H1 (cell line): ENCODE results near the gene KIAA1671. TPM values are rescaled to one million over a fixed set of nuclear protein-coding genes. Genes with fewer than 3 reads are reported as not detected.

Experiments used
- BACH1 ChIP-seq: IDR thresholded peaks from 2 replicates; pipeline ENCODE4 v1.6.1; 2012; ENCODE audit warnings: low read length, improper control_type of control experiment
- CEBPB ChIP-seq: IDR thresholded peaks from 2 replicates; pipeline ENCODE4 v1.6.1; 2012; ENCODE audit warnings: low read depth, low read length
- CHD1 ChIP-seq: IDR thresholded peaks from 2 replicates; pipeline ENCODE4 v1.6.1; 2012; ENCODE audit warnings: low read depth, low read length, improper control_type of control experiment
- CHD2 ChIP-seq: IDR thresholded peaks from 2 replicates; pipeline ENCODE4 v1.6.1; 2012; ENCODE audit warnings: low read length, improper control_type of control experiment
- CTBP2 ChIP-seq: IDR thresholded peaks from 2 replicates; pipeline ENCODE4 v1.7.0; 2011; ENCODE audit warnings: borderline replicate concordance, mild to moderate bottlenecking, moderate library complexity, mixed read lengths, low read length; ENCODE audit not compliant: insufficient read depth, insufficient read length
- FOSL1 ChIP-seq: IDR thresholded peaks from 2 replicates; pipeline ENCODE4 v1.6.1; 2011; ENCODE audit warnings: mild to moderate bottlenecking, low read depth, low read length, moderate library complexity; ENCODE audit not compliant: insufficient read depth
- GTF2F1 ChIP-seq: IDR thresholded peaks from 2 replicates; pipeline ENCODE4 v1.6.1; 2012; ENCODE audit warnings: low read depth, low read length, improper control_type of control experiment, borderline replicate concordance
- HDAC2 ChIP-seq, 2 experiments: fragments of 300-600 bp in 1 of 2; sonication (generic) in 1 of 2; IDR thresholded peaks; 2 replicates each; pipeline ENCODE4 v1.6.1; 2011 to 2012; ENCODE audit warnings: low read depth in 2 of 2, low read length in 2 of 2, mild to moderate bottlenecking in 2 of 2, moderate library complexity in 2 of 2, borderline replicate concordance in 1 of 2, inconsistent platforms in 1 of 2
- JUN ChIP-seq: IDR thresholded peaks from 2 replicates; pipeline ENCODE4 v1.6.1; 2011; ENCODE audit warnings: low read depth, mild to moderate bottlenecking, improper control_type of control experiment, low read length
- KDM1A ChIP-seq: fragments of 200-600, 300-600 bp; sonication (generic); IDR thresholded peaks from 2 replicates; pipeline ENCODE4 v1.7.1; 2016; ENCODE audit warnings: mild to moderate bottlenecking, low read length, borderline replicate concordance
- KDM5A ChIP-seq: fragments of 200-600 bp; IDR thresholded peaks from 2 replicates; pipeline ENCODE4 v1.7.1; 2012; ENCODE audit warnings: mild to moderate bottlenecking, low read length, inconsistent platforms, mixed read lengths
- MAX ChIP-seq: IDR thresholded peaks from 2 replicates; pipeline ENCODE4 v1.6.1; 2012; ENCODE audit warnings: inconsistent platforms
- PHF8 ChIP-seq: fragments of 200-600 bp; sonication (generic); conservative IDR thresholded peaks from 2 replicates; pipeline ENCODE4 v1.7.1; 2012; ENCODE audit warnings: low read depth, mild to moderate bottlenecking, inconsistent platforms, low read length, moderate library complexity
- POLR2A ChIP-seq, 2 experiments: IDR thresholded peaks; 1 replicate in 1 of 2; 2 replicates in 1 of 2; pipeline ENCODE4 v1.6.1; 2011; ENCODE audit warnings: low read depth in 2 of 2, low read length in 2 of 2, mild to moderate bottlenecking in 2 of 2; ENCODE audit errors: control extremely low read depth in 1 of 2
- POLR2AphosphoS5 ChIP-seq: IDR thresholded peaks from 2 replicates; pipeline ENCODE4 v1.6.1; 2011; ENCODE audit warnings: low read depth, low read length
- RAD21 ChIP-seq, 2 experiments: IDR thresholded peaks in 1 of 2; conservative IDR thresholded peaks in 1 of 2; 2 replicates each; pipeline ENCODE4 v1.6.1; 2011; ENCODE audit warnings: low read depth in 2 of 2, low read length in 2 of 2, improper control_type of control experiment in 1 of 2, inconsistent platforms in 1 of 2, mild to moderate bottlenecking in 1 of 2, moderate library complexity in 1 of 2
- RBBP5 ChIP-seq: IDR thresholded peaks from 2 replicates; pipeline ENCODE4 v1.7.1; 2012; ENCODE audit warnings: low read depth, mild to moderate bottlenecking, inconsistent platforms, low read length, moderate library complexity, borderline replicate concordance
- SIN3A ChIP-seq, 2 experiments: IDR thresholded peaks in 1 of 2; conservative IDR thresholded peaks in 1 of 2; 2 replicates each; pipeline ENCODE4 v1.6.1; 2011 to 2012; ENCODE audit warnings: low read length in 2 of 2, improper control_type of control experiment in 1 of 2, low read depth in 1 of 2, mild to moderate bottlenecking in 1 of 2
- SRF ChIP-seq: IDR thresholded peaks from 2 replicates; pipeline ENCODE4 v1.6.1; 2011; ENCODE audit warnings: mild to moderate bottlenecking, low read depth, low read length, moderate library complexity
- TAF1 ChIP-seq: IDR thresholded peaks from 2 replicates; pipeline ENCODE4 v1.6.1; 2011; ENCODE audit warnings: mild to moderate bottlenecking, low read depth, low read length
- USF2 ChIP-seq: IDR thresholded peaks from 2 replicates; pipeline ENCODE4 v1.6.1; 2011; ENCODE audit warnings: low read length, improper control_type of control experiment
- polyA plus RNA-seq, 7 experiments: library from polyadenylated mRNA; depleted of rRNA in 3 of 7; stranded (reverse) in 5 of 7; unstranded in 2 of 7; fragments of >200 nt in 5 of 7; fragments of 200-250 nt in 2 of 7; gene quantifications; 1 replicate in 5 of 7; 2 replicates in 1 of 7; 4 replicates in 1 of 7; pipeline versions ENCODE4 v1.2.1 to v1.2.3, GENCODE V29; 2011 to 2013; ENCODE audit warnings: missing spikeins in 2 of 7, mixed read lengths in 2 of 7
- total RNA-seq: library from RNA; stranded (reverse); fragmentation: NEBNext Ultra II Directional; extraction: Animal tissue kit (Norgen Biotek cat#: 25700); gene quantifications from 2 replicates; pipeline ENCODE4 v1.2.1, GENCODE V29; 2021

The KIAA1671 gene
- total and polyA plus RNA-seq, 2 of the 8 experiments (the other 6 are each of a cell fraction or from before 2014, with no cell fraction given): 6.4 to 23.9 TPM

GRCh38 chr22:24951942-24952836 lies at the start of gene KIAA1671 (continued):
- TF ChIP-seq HDAC2 (IDR thresholded peaks at IDR 0.05; ENCODE audit: borderline replicate concordance in 1 of 2, low read depth in 2 of 2, low read length in 2 of 2) (0 out of 4 replicates have a peak, but pooled peaks have one; percentile 9 to 64), GTF2F1 (no peak), BACH1 (no peak), CEBPB (no peak), CHD2 (no peak), KDM1A (peak; percentile 66), RBBP5 (peak; percentile 27; the same call in 1 of the 2 replicates), POLR2A (IDR thresholded peaks at IDR 0.05; ENCODE audit: control extremely low read depth in 1 of 2, low read depth in 2 of 2, low read length in 2 of 2) (no peak), CTBP2 (no peak), FOSL1 (no peak), PHF8 (peak; percentile 71; the same call in 1 of the 2 replicates), KDM5A (no peak), USF2 (0 out of 2 replicates have a peak, but pooled peaks have one; percentile 1), JUN (no peak), TAF1 (peak; percentile 47; the same call in 1 of the 2 replicates), SIN3A (conservative IDR thresholded peaks at IDR 0.05 in 1 of 2, IDR thresholded peaks at IDR 0.05 in 1 of 2; ENCODE audit: low read depth in 1 of 2, low read length in 2 of 2) (peak; percentile 66 to 88; a peak in 1 of 4 replicates), SRF (peak; percentile 19; the same call in 1 of the 2 replicates), RAD21 (IDR thresholded peaks at IDR 0.05 in 1 of 2, conservative IDR thresholded peaks at IDR 0.05 in 1 of 2; ENCODE audit: low read depth in 2 of 2, low read length in 2 of 2) (peak; percentile 92 to 94), CHD1 (no peak), POLR2AphosphoS5 (peak; percentile 18; the same call in 1 of the 2 replicates), MAX (peak; percentile 72)
